Measurements from ENCODE around the gene C17orf50. TPM values are rescaled to one million over a fixed set of nuclear protein-coding genes. Genes with fewer than 3 reads are reported as not detected.
"Not testable (repeated sequence)": the region's sequence is repeated elsewhere in the genome, so short reads cannot be mapped to it uniquely, and the experiment has no call there.

C17orf50 gene
- total RNA-seq, 1 donor from 2014 or later: not detected

DNA sequence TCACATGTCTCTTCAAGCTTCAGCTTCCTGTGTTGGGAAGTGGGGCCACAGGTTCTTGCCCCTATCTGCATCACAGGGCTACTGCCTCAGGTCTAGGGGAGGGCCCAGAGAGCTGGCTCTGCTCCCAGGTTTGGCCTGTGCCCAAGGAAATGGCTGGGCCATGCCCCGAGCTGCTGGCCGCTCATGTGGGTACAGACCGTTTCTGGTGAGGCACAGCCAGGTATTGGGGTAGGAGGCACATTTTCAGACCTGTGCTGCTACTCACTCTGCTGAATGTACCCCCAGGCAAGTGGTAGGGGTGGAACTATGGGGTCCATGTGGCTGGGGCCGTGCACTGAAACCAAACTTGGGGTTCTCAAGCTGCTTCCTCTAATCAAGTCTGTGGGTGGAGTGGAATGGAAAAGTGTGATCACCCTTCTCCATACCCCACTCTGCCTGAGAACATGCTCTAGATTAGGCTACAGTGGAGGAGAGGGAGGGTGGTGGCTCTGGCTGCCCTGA lies 12.3 kb upstream of the C17orf50 start:
- peak; percentile 55 for DNase-seq
- ATAC-seq: peak; percentile 65
- intact Hi-C loops (cut with micrococcal nuclease): loop anchor here (10.0 kb wide), 1 partner anchor 84 kb away; no protein-coding TSS in a partner anchor

DNA sequence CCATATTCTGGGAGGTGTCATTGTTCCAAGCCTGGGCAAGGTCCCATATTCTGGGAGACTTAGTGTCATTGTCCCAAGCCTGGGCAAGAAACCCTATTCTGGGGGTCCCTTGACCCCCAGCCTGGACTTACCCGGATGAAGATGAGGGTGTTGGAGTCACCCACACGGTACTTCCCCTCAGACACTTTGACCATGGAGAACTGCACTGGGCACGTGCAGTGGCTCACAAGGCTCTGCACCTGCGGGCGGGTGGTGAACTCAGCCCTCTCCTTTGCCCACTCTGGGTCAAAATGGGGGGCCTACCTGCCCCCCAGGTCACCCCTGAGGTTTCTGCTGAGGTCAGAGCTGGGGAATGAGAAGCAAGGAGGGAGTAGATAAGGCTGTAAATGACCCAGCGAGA lies 11.7 kb upstream of the C17orf50 start:
- intact Hi-C loops (cut with micrococcal nuclease): loop anchor here (10.0 kb wide), 1 partner anchor 84 kb away; no protein-coding TSS in a partner anchor
- no peak for DNase-seq
- no peak for ATAC-seq

DNA sequence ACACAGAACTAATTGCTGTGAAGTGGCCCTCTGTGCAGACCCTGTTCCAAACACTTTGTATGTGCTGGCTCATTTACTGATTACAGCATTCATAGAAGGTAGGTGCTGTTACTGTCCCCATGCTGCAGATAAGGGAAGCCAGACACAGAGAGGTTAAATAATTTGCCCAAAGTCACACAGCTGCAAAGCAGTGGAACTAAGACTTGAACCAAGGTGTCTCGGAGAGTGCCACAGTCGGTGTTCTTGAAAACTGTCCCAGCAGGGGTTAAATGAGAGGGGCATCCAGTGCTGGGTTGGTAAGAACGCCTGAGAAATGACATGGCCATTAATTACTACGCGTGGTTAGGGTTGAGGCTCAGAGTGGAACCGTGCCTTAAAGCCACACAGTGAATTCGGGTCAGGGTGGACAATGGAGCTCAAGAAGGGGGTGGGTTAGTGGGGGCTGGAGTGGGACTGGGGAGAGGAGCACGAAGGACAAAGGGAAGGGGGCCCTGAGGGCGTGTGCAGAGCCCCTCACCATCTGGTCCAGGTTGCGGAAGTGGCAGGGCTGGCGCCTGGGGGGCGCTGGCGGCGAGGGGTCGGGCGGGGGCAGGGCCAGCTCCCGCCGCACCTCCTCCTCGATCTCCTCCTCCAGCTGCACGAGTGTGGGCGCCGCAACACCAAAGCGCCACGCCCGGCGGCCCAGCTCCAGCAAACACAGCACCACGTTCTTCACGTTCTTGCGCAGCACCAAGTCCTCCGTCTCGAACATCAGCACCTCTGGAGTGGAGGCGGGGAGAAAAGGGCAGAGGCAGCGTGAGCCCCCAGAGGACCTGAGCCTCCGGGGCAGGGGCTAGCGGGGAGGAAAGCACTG lies 10.9 kb upstream of the C17orf50 start:
- DNase-seq (no peak), ATAC-seq (no peak)
- intact Hi-C loops (cut with micrococcal nuclease): loop anchor here (10.0 kb wide), 1 partner anchor 85 kb away; no protein-coding TSS in a partner anchor

DNA sequence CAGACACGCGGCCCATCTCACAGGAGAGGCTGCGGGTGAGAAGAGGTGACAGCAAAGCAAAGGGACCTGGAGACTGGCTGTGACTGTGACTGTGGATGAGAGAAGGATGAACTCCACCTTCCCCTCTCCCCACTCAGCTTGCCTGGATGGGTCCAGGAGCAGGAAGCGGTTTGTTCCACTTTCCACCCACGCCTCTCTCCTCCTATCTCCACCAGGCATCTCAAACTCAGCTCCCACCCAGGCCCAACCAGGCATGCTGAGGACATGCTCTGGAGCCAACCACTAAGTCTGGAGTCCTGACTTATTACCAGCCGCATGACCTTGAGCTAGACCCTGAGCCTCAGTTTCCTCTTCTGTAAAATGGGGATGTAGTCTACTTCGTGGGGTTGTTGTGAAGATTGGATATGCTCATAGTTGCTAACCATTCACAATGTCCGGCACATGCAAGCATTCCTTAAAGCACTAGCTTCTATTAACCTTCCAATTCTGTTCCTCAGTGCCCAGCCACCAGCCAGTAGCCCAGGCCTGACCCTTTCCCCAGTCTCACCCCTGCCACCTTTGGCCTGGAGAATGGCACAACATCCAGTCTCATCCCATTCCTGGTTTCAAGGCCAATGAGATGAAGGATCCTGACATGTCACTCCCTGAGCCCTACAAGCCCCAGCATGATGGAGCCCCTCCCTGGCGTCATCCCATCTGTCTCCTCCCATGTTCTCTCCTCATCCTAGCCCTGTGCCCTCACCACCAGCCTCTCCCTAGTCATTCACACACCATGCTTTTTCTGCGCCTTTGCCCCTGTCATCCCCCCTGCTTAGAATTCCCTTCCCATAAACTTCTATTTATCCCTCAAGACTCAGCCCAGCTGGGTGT lies 9.9 kb upstream of the C17orf50 start:
- intact Hi-C loops (cut with micrococcal nuclease): no loop called here
- DNase-seq (no peak), ATAC-seq (no peak)

DNA sequence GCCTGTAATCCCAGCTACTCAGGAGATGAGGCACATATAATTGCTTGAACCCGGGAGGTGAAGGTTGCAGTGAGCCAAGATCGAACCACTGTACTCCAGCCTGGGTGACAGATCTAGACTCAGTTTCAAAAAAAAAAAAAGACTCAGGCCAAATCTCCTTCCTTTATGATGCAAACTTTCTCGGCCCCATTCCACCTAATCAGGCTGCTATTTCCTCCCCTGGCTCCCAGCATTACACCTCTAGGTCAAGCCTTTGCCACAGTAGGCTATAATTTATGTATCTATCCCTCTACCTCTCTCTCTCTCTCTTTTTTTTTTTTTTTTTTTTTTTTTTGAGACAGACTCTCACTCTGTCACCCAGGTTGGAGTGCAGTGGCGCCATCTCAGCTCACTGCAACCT lies 9.1 kb upstream of the C17orf50 start:
- DNase-seq; intact Hi-C loops (cut with micrococcal nuclease); ATAC-seq: not testable (repeated sequence)

DNA sequence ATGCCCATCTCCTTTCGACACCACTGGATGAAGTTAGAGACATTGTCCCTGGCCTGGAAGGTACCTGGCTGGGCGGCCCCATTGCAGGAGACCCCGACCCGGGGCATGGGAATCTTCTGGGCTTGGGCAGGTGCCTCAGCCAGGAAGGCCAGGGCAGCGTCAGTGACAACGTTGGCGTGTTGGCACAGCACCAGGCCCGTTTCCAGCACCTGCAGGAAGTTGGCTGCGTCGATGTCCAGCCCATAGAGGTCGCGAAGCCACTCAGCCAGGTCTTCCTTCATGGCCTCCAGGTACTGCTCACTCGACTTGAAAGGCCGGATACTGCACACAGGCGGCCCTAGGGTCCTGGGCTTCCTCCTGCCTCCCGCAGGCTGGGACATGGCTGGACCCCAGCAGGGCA lies 8.2 kb upstream of the C17orf50 start:
- no peak for DNase-seq
- ATAC-seq: no peak

DNA sequence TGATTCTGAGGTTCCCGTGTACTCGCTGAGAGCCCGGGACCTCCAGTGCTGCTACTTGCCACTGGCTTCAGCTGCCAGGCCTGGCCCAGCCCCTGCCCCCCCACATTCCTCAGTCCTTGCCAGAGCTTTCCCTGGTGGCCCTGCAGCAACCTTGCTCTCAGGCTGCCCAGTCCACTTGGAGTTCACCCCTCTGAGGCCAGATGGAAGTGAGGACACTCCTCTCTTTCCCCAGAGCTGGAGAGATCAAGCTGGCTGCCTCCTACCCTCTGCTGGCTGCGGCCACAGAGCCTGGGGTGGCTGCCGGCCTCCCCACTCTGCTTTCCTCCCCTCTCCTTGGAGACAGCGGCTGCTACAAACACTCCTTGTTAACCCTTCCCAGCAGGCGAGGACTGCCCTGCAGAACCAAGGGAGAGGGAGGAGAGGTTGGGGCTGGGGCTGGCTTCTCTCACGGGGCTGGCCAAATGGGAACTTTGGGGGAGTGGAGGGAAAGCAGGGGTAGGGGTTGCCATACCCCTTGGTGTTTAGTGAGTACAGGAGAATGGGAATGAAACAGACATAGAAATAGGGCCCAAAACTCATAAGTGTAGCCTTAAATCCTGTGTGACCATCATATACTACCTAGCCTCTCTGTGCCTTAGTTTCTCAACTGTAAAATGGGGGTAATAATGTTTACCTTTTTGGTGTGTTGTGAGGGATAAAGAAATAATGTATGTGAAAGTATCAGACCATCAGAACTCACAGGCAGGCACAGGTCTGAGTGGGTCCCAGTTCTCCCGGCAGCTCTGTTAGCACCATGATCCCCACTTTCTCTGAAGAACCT lies 7.5 kb upstream of the C17orf50 start, which contains the start of gene GAS2L2:
Gene GAS2L2 (minus strand): TSS at position 295 of the 820 bp plus-strand sequence. CDS start 389 bp downstream, outside the sequence.
- ATAC-seq (peak; percentile 49), DNase-seq (no peak)
- intact Hi-C loops (cut with micrococcal nuclease): no loop called here

More for the DNA sequence above, 8.2 kb upstream of the C17orf50 start:
- intact Hi-C loops (cut with micrococcal nuclease): no loop called here

DNA sequence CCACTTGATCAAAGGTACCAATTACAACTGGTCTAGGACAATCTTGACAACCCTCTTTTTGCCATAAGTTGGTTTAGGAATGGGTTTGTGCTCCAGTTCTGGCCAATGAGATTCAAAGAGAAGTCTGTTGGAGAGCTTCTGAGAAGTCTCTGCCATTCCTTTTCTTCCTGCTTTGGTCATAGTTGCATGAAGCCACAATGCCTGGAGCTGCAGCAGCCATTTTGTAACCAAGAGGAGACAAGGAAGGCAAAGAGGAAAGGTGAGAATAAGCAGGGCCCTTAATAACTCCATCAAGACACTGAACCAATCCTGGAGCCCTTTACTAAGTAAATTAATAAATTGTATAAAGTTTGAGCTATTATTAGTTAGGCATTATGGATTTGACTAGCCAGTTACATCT lies 3.4 kb upstream of the C17orf50 start:
- ATAC-seq (no peak), DNase-seq (no peak)
- intact Hi-C loops (cut with micrococcal nuclease): no loop called here

DNA sequence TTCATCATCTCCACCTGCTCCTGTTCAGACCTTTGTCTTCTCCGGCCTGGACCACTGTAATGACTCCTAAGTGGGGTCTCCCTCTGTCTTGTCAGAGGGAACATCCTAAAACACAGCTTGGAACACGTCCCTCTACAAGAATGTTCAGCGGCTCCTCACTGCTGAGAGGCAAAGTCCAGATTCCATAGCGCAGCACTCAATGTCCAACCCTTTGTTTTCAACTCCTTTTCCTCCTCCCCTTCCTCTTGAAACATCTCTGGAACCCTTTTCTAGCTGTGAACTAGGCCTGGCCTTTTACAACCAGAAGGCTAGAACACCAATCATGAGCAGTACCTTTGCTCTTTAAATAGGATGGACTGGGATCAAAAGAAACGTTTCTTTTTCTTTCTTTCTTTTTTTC lies 914 bp downstream of the C17orf50 start:
- ATAC-seq (no peak), DNase-seq (no peak)
- intact Hi-C loops (cut with micrococcal nuclease): no loop called here

DNA sequence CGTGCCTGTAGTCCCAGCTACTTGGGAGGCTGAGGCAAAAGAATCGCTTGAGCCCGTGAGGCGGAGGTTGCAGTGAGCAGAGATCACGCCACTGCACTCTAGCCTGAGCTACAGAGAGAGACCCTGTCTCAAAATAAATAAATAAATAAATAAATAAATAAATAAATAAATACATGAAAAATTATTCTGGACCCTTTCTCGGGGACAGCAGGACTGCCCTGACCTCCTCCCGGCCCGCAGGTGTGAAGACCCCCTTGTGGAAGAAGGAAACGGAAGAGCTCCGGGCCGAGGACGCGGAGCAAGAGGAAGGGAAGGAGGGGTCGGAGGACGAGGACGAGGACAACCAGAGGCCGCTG lies 3.1 kb downstream of the C17orf50 start:
- no peak for DNase-seq
- ATAC-seq: no peak
- intact Hi-C loops (cut with micrococcal nuclease): no loop called here

DNA sequence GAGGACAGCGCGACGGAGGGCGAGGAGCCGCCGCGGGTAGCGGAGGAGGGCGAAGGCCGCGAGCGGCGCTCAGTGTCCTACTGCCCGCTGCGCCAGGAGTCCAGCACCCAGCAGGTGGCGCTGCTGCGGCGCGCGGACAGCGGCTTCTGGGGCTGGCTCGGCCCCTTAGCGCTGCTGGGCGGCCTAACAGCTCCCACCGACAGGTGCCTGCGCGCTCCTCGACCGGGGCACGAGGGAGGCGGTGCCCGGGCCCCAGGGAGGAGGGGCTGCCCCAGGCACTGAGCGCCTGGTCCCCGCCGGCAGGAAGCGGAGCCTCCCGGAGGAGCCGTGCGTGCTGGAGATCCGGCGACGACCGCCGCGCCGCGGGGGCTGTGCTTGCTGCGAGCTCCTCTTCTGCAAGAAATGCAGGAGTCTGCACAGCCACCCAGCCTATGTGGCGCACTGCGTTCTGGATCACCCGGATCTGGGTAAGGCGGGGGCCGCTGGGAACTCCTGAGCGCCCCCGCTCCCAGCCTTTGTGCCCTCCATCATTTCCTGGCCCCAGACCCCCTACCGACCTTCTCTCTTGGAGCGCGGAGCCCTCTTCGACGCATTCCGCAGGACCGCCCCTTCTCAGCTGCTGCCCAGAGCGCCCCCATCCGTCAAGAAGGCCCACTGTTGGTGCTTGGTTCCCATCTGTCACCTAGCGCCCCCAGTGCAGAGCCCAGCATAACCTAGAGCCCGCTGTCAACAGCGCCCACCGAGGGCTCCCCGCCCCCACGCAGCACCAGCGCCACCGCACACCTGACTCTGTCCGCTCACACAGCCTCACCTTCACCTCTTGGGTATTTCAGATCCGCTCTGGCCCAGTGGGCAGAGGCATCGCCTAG lies 3.7 kb downstream of the C17orf50 start:
- intact Hi-C loops (cut with micrococcal nuclease): no loop called here
- DNase-seq: peak; percentile 94
- peak; percentile 96 for ATAC-seq

DNA sequence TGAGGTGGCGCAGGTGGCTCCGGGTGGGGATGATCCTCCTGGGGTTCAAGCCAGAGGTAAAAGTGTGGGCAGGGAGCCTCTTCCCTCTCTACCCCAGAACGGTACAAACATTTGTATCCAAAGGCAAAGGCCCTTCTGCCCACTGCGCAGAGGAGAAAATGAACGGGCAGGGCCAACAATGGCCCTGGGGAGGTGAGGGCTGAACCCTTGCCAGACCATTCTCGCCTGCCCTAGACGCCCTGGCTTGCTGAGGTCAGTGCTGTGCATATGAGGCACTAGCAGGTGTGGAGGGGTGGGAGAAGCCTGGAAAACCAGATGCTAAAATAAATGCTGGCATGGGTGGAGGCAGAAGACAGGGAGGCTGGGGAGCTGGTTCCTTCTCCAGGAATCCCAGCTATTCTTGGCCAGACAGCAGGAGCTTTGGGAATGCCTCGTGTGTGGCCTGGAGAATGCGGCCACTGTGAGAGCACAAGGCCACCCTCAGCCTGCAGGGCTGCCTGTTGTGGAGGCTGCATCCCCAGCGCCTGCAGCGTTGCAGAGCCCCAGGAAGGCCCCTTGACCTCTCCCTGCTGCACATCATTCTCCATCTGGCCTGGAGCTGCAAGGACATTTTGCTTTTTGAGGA lies 4.5 kb downstream of the C17orf50 start:
- intact Hi-C loops (cut with micrococcal nuclease): no loop called here
- DNase-seq: no peak

DNA sequence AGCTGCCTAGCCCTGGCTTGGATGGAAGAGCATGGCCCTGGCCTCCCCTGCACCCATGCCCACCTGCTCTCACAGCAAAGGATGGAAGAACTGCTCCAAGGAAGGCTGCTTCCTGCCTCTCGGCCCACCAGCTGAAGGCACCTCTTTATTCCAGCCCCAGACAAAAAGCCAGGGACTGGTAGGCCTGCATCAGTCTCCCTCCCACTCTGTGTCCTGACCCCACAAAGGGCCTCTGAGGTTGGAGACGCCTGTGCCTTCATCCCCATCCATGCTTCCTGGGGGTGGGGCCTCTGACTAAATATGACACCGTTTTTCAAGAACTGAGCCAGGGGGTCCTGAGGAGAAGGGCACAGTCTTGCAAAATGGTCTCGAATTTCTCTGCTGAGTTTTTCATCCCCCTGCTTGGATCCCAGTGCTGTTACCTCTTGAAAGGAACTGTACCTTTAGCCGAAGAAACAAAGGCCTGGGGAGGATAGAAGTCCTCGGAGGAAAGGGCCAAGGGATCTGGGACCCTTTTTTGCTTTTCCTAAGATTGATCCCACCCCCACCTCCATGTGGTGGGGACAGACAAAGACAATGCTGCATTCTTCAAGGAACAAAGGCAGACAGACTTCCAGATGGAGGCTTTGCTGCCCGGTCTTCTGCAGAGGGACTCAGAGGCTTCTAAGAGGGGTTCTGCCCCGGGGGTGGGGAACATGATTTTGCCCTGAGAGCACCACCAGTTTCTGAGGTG lies 5.2 kb downstream of the C17orf50 start:
- DNase-seq: no peak
- ATAC-seq: no peak
- intact Hi-C loops (cut with micrococcal nuclease): no loop called here

More for the DNA sequence above, 4.5 kb downstream of the C17orf50 start:
- ATAC-seq: no peak

DNA sequence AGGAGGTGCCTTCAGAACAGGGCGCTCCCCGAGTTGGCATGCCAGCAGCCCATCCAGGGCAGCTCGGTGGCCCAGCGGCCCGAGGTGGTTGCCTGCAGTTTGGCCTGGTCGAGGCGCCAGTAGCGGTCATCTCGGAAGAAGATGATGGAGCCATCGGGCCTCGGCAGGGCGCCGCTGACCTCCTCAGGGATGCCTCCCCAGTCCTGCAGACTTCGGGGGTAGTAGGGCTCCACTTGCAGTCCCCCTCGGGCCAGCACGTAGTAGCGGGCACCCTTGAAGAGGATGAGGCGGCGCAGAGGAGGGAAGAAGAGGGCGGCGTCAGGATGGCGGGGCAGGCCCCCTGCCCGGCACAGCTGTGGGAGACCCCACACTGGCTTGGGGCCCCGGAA lies 5.8 kb downstream of the C17orf50 start:
- intact Hi-C loops (cut with micrococcal nuclease): no loop called here
- ATAC-seq: no peak
- no peak for DNase-seq

DNA sequence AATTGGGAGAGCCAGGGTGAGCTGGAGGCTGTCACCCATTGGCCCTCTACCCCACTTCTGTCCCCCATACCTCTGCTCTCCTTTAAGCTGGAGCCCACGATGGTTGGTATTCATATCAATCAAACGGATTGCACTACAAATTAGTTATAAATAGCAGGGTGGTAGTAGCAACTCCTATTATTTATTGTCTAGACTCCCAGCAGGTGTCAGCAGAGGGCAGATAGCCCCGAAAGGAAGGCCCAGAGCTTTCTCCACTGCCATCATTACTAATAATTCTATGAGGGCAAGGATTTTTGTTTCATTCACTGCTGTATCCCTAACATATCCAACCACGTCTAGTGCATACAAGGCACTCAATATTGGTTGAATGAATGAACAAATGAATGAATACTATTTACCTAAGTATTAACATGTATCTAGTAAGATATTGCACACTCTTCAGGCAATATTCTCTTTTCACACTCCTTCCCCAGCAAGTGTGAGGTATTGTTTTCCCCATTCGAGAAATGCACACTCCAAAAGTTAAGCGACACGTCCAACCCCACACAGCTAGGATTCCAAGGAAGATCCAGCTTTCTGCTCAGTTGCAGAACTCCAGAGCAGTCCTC lies 6.3 kb downstream of the C17orf50 start:
- DNase-seq: no peak
- intact Hi-C loops (cut with micrococcal nuclease): loop anchor here (1.0 kb wide), 1 partner anchor 37 kb away; no protein-coding TSS in a partner anchor
- peak; percentile 21 for ATAC-seq

DNA sequence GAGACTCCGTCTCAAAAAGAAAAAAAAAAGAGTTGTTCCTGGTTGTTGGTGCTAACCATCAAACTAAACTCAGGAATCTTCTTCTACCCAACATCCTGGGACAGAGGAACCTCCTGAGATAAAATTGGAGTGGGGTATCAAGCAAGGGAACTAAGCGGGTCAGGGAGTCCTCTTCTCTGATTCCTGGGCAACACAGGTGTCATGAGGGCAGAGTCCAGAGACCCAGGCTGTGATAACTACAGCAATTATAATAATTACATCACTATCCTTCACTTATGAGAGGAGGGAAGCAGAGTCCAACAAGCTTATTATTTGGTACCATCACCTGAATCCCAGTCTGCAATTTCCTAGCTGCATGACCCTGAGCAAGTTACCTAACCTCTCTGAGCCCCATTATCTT lies 8.1 kb downstream of the C17orf50 start:
- no peak for ATAC-seq
- intact Hi-C loops (cut with micrococcal nuclease): no loop called here
- no peak for DNase-seq
